PFSK-1 (cell line): Measurements from ENCODE around the gene CELF4.

ENCODE experiments used
- POLR2AphosphoS5 ChIP-seq: IDR thresholded peaks from 2 replicates; pipeline ENCODE4 v1.6.1; 2012; ENCODE audit warnings: low read depth, mild to moderate bottlenecking, control low read depth, low read length, moderate library complexity
- TAF1 ChIP-seq: IDR thresholded peaks from 2 replicates; pipeline ENCODE4 v1.6.1; 2012; ENCODE audit warnings: low read length, control low read depth, borderline replicate concordance; ENCODE audit not compliant: insufficient read depth
- TF ChIP-seq, protein P1 (sequence below), 2 experiments: IDR thresholded peaks; 2 replicates each; pipeline versions ENCODE4 v1.6.1 to v1.8.0; 2011 to 2012; ENCODE audit warnings: low read depth in 2 of 2, low read length in 2 of 2, control low read depth in 1 of 2, inconsistent platforms in 1 of 2, mild to moderate bottlenecking in 1 of 2, moderate library complexity in 1 of 2; ENCODE audit not compliant: insufficient read depth in 1 of 2

DNA sequence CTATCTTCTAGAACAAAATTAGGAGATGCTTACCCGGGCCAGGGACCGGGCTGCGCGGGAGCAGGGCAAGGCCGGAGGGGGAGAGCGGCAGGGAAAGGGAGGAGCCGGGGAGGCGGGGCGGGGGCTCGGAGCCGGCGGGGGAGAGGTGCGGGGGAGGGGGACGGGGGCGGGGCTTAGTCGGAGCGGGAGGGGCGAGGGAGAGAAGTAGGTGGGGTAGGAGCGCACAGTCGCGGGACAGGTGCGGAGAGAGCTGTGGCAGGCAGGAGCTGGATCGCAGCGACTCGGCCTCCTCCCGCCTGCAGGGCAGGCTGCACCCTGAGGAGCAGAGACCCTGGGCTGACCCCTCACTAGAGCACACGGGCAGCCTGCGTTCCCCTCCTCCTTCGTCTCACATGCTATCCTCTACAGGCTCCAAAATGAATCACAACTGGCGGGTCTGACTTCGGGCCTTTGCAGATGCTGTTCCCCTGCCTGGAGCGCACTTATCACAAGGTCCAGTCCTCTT lies 290.3 kb downstream of the CELF4 start:
- TF ChIP-seq, protein P1, sequence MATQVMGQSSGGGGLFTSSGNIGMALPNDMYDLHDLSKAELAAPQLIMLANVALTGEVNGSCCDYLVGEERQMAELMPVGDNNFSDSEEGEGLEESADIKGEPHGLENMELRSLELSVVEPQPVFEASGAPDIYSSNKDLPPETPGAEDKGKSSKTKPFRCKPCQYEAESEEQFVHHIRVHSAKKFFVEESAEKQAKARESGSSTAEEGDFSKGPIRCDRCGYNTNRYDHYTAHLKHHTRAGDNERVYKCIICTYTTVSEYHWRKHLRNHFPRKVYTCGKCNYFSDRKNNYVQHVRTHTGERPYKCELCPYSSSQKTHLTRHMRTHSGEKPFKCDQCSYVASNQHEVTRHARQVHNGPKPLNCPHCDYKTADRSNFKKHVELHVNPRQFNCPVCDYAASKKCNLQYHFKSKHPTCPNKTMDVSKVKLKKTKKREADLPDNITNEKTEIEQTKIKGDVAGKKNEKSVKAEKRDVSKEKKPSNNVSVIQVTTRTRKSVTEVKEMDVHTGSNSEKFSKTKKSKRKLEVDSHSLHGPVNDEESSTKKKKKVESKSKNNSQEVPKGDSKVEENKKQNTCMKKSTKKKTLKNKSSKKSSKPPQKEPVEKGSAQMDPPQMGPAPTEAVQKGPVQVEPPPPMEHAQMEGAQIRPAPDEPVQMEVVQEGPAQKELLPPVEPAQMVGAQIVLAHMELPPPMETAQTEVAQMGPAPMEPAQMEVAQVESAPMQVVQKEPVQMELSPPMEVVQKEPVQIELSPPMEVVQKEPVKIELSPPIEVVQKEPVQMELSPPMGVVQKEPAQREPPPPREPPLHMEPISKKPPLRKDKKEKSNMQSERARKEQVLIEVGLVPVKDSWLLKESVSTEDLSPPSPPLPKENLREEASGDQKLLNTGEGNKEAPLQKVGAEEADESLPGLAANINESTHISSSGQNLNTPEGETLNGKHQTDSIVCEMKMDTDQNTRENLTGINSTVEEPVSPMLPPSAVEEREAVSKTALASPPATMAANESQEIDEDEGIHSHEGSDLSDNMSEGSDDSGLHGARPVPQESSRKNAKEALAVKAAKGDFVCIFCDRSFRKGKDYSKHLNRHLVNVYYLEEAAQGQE (IDR thresholded peaks at IDR 0.05; ENCODE audit: insufficient read depth in 1 of 2, low read depth in 2 of 2, low read length in 2 of 2), result no peak
- no peak for TF ChIP-seq TAF1
- TF ChIP-seq POLR2AphosphoS5, result no peak
